Anterior cingulate cortex (tissue), 58 donors: Measurements from ENCODE around the gene KCNH8.
"Not testable (repeated sequence)": the region's sequence is repeated elsewhere in the genome, so short reads cannot be mapped to it uniquely, and the experiment has no call there.

Source experiments
- DNase-seq, 58 donors: peaks; one replicate each; lab custom pipeline; 2025; lab: John Stamatoyannopoulos, UW

Gene KCNH8

DNA sequence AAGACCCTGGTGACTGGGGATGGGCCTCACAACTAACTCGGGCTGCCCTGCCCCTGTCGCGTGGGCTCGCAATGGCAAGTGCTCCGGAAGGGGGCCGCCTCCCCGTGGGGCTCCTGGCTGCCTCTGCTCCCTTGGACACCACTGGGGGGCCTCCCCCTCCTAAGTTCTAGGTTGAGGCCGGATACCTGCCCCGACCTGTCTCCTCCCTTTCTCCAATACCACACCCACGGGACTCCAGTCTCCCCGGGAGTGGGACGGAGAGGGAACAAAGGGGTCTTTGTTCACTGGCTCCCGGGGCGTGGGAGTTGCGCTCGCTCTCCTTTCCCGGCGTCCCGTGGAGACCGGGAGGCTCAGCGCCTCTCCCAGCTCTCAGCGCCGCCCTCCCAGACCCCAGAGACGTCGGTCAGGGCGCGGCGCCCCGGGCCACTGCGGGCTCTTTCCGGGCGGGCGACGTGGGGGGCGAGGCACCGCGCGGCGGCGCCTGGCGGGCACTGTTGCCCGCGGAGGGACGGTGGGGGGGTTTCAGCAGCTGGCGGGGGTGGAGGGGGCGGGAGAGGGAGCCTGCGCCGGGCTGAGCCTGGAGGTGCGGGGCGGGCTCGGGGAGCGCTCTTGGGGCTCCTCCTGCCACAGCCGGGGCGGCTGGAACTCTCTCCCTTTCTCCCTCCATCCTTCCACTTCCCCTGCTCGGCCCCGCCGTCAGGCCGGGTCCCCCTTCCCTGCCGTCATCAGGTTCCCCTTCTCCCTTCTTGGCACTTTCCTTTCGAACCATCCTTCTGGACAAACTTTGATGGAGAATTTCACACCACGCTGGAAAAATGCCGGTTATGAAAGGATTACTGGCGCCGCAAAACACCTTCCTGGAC, at the start of gene KCNH8:
TSS of gene KCNH8 (plus strand) at position 606 of the 863 bp plus-strand sequence. CDS start at position 816, 210 bp downstream.
- peak in 49 of 58 donors; percentile 2 to 87 (median 54) for DNase-seq

GRCh38 chr3:19102654-19103290, 45.5 kb upstream of the KCNH8 start:
- DNase-seq = not testable (repeated sequence)

GRCh38 chr3:19103510-19103909, 44.8 kb upstream of the KCNH8 start:
- no peak for DNase-seq

GRCh38 chr3:19104459-19104858, 43.9 kb upstream of the KCNH8 start:
- DNase-seq = no peak

DNA sequence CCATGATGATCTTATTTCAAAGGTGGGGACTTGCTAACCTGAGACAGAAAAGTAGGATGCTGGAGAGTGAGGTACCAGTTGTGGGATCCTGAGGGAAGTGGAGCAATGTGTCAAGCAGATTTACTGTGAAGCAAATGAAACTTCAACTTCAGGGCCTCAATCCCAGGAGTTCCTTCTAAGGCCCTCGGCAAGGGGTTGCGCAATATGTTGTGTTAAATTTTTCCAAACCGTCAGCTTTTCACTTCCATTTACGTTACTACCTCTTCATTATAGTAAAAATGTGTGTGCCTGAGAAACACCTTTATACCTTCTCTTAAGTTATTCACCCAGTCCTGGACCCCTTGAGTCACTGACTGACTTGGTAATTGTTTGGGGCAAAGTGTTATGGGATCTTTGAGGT, 42.5 kb upstream of the KCNH8 start:
- DNase-seq = no peak

GRCh38 chr3:19106307-19106706, 42.0 kb upstream of the KCNH8 start:
- DNase-seq = no peak

- peak in 5 of 58 donors; percentile 1 to 14 (median 7) for DNase-seq
These were observed 40.6 kb upstream of the KCNH8 start for GRCh38 chr3:19107719-19108118.

DNA sequence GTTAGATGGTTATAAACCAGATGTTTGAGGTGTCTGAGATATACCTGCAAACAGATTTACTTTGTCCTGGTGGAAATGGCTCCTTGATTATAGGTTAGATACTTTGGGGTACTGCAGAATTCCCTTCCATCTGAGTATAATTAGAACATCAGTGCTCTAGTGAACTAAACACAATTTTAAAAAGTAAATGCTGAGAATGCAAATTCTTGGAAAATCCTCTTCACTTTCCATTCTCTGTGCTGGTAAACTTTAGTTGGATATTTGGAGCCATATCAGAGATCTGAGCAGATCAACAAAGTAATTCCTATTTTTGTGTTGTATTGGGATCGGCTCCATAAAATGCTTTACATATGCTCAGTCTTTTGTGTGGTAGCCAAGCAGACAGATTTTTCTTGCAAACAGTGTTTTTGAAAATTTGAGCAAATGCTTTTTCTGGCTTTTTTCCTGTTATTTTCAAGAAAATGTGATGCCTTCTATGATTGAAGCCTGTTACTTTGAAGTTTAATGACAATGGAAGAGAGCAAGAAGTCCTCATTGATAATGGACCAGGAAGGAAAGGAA, 37.9 kb upstream of the KCNH8 start:
- no peak for DNase-seq

DNA sequence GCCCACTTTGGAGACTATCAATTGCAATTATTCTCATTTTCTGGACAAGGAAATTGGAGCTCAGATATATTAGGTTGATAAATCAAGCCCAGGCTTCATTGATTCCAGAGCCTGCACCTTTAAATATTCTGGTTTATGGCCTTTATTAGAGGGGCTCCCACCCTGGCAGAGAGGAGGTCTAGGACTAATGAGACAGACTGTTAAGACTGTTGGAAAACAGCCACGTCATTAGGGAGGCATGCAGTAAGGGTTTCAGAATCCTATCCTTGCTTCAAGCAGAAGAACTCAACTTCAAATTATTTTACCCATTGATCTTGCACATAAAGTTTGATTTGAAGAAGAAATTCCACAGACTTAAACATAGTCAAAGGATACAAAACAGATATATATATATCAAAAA, 33.8 kb upstream of the KCNH8 start:
- DNase-seq = no peak

- DNase-seq = no peak
These were observed 32.1 kb upstream of the KCNH8 start for GRCh38 chr3:19116239-19116638.

GRCh38 chr3:19124752-19125151, 23.6 kb upstream of the KCNH8 start:
- no peak for DNase-seq

- DNase-seq = no peak
These were observed 8.4 kb upstream of the KCNH8 start for GRCh38 chr3:19139863-19140262.

DNA sequence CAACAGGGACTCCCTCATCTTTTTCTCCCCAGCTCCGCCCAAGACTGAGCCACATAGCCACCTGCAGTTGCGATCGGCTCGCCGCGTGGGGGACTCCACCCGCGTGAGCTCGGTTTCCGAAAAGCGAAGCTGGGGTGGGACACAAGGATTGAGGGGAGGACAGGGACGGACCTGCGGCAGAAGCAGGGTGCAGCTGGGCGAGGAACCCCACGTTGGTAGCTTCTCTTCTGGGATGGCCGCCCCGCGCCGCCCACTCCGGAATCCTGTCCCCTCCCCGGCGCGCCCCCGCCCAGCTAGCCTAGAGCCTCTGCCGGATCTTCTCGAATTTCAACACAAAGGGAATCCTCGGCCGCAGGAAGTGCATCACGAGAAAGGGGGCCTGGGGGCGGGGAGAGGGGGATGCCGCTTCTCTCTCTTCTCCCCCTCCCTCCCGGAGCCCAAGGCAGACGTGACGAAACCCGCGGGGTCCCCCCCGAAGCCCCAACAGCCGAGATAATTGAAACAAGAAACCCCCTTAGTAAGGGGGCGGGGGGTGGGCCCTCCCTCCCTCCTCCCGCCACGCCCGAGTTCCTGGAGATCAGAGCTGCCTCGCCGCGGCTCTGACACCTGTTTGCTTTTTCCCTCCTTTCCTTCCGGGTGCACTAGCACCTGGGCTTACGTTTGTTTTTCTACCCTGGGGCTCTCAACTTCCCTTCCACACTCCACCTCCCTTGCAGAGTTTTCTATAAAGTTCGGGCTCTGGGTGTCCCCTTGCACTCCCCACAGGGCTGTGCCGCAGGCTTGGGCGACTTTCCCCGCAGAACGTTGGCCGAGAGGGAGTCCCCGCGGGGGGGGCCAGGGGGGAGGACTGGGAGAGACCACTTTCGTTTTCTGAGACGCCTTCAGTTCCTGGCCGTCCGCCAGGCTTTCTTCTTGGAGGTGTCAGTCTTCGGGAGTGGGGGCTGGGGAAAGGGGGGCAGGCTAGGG, 1.3 kb upstream of the KCNH8 start:
- DNase-seq = peak in 54 of 58 donors; percentile 15 to 89 (median 66)

DNA sequence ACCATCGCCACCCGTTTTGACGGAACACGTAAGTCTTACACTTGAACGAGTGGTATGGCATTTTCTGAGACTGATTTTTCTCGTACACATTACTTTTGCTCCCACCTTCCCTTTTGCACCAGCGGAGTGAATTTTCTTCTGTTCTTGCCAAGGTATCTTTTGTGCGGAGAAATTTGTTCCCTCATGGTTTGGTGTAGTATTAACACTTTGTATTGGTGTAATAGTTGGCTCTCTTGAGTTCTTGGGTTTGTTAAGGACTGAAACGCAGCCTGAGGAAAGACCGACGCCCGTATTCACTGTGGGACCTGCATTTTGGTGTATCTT, 420 bp downstream of the KCNH8 start:
- no peak for DNase-seq

DNA sequence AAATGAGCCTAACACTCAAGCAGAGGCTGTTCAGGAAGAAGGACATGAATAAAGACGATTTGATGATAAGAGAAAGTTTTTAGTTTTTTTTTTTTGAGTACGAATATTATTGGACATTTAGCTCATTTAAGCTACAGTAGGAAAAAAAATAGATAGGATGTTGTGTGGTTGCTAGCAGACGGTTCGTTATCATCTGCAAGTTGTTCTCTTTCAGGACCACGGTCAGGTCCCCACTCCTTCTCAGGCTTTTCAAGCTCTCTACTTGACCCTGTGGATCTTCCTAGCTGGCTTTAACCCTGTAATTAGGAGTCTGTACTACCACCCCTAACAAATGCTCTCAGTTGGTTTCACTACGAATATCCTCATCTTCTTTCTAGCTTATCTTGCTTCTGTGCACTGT, 1.1 kb downstream of the KCNH8 start:
- DNase-seq = peak in 5 of 58 donors; percentile 0 to 46 (median 13)

- no peak for DNase-seq
These were observed 2.9 kb downstream of the KCNH8 start for GRCh38 chr3:19151171-19151570.

DNA sequence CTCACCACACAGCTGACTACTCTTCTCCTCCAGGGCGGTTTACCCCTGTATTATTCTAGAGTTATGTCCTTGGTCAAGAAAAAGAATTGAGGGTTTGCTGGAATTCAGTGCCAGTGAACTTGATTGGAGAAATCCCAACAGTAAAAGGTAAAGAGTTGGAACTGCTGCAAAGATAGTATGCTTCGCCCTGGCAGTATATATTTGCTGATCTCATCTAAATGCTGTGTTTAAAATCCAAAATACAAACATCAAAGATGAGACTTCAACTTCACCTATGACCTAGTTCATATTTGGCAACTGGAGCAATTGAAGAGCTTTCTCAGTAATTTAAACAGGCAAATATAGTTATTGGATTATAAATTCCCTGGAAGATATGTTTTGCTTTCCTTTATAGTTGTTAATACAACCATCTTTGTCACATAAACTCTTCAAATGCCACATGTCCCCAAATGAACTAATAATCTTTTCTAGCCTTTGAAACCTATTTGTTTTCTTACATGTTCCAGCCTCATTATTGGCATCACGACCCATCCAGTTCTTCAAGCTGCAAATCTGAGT, 6.5 kb downstream of the KCNH8 start:
- no peak for DNase-seq

GRCh38 chr3:19155375-19155774, 7.1 kb downstream of the KCNH8 start:
- DNase-seq = peak in 13 of 58 donors; percentile 4 to 49 (median 16)

GRCh38 chr3:19159966-19160635, 11.8 kb downstream of the KCNH8 start:
- no peak for DNase-seq

DNA sequence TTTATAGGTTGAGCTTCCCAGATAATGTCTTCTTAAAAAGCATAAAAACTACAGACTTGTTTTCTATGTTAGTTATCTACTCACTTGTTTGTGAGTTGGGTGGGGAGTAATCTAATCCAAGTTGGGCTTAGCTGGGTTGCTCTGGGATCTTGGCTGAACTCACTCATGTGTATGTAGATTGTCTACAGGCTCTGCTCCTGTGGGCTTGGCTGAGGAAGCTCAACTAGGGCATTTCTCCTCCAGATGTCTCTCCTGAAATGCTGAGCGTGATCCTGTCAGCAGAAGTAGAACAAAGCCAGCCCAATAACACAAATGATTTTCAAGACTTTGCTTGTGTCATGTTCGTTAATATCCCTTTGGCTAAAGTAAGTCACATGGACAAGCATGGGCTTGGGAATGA, 17.3 kb downstream of the KCNH8 start:
- DNase-seq = no peak
